GM06990 (cell line): ENCODE results near the gene SPIRE1.
"Not testable (repeated sequence)": the region's sequence is repeated elsewhere in the genome, so short reads cannot be mapped to it uniquely, and the experiment has no call there.

ENCODE experiments used
- DNase-seq: peaks from one replicate; pipeline ENCODE4 v3.0.0-alpha.2; 2011; ENCODE audit not compliant: insufficient read length; ENCODE audit errors: extremely low read depth
- H3K27me3 ChIP-seq: replicated peaks from 2 replicates; pipeline ENCODE4 v1.6.0; 2011; ENCODE audit warnings: low read length; ENCODE audit not compliant: control insufficient read depth, insufficient read depth
- H3K36me3 ChIP-seq: 2 replicates; pipeline ENCODE4 v1.5.1; 2011; ENCODE audit warnings: low read length; ENCODE audit not compliant: control insufficient read depth, insufficient read depth
- H3K4me3 ChIP-seq: replicated peaks from 2 replicates; pipeline ENCODE4 v1.5.1; 2011; ENCODE audit warnings: low read depth, mild to moderate bottlenecking, control low read depth, low read length
- CTCF ChIP-seq: IDR thresholded peaks from 2 replicates; pipeline ENCODE4 v1.5.1; 2011; ENCODE audit warnings: low read length, control low read depth, mild to moderate bottlenecking, inconsistent platforms; ENCODE audit not compliant: insufficient read depth, poor library complexity, severe bottlenecking

SPIRE1 gene

GRCh38 chr18:12637393-12637792, 20.5 kb downstream of the SPIRE1 start:
- DNase-seq, result no peak
- TF ChIP-seq CTCF, result no peak
- Histone ChIP-seq H3K4me3 (no peak overlapping the region), H3K27me3 (no peaks in the 10 kb centered on the region), H3K36me3 (no peaks in the 10 kb centered on the region)

- Histone ChIP-seq H3K27me3 (no peaks in the 10 kb centered on the region), H3K4me3 (no peak overlapping the region), H3K36me3 (no peaks in the 10 kb centered on the region)
- TF ChIP-seq CTCF, result no peak
- DNase-seq, result no peak
These were observed 26.0 kb downstream of the SPIRE1 start for GRCh38 chr18:12631831-12632477.

GRCh38 chr18:12630136-12630535, 27.8 kb downstream of the SPIRE1 start:
- Histone ChIP-seq H3K4me3 (no peak overlapping the region), H3K27me3 (no peaks in the 10 kb centered on the region), H3K36me3 (no peaks in the 10 kb centered on the region)
- TF ChIP-seq CTCF, result no peak
- DNase-seq, result no peak

GRCh38 chr18:12628706-12629702, 28.9 kb downstream of the SPIRE1 start:
- Histone ChIP-seq H3K27me3 (no peaks in the 10 kb centered on the region), H3K36me3 (no peaks in the 10 kb centered on the region), H3K4me3 (no peak overlapping the region)
- no peak for DNase-seq
- no peak for TF ChIP-seq CTCF

GRCh38 chr18:12627199-12627598, 30.7 kb downstream of the SPIRE1 start:
- not testable (repeated sequence) for H3K36me3 ChIP-seq, H3K4me3 ChIP-seq, H3K27me3 ChIP-seq, DNase-seq

- DNase-seq, result no peak
- TF ChIP-seq CTCF, result no peak
- Histone ChIP-seq H3K36me3 (no peaks in the 10 kb centered on the region), H3K4me3 (no peak overlapping the region), H3K27me3 (no peaks in the 10 kb centered on the region)
These were observed 32.7 kb downstream of the SPIRE1 start for GRCh38 chr18:12625241-12625640.
